DMS79 treated with DMSO at 0.1 percent for 48 hours (cell line): ENCODE results near the gene MORC2.

Experiments
- DNase-seq: peaks from one replicate; lab custom pipeline; 2025; lab: John Stamatoyannopoulos, UW

The MORC2 gene

DNA sequence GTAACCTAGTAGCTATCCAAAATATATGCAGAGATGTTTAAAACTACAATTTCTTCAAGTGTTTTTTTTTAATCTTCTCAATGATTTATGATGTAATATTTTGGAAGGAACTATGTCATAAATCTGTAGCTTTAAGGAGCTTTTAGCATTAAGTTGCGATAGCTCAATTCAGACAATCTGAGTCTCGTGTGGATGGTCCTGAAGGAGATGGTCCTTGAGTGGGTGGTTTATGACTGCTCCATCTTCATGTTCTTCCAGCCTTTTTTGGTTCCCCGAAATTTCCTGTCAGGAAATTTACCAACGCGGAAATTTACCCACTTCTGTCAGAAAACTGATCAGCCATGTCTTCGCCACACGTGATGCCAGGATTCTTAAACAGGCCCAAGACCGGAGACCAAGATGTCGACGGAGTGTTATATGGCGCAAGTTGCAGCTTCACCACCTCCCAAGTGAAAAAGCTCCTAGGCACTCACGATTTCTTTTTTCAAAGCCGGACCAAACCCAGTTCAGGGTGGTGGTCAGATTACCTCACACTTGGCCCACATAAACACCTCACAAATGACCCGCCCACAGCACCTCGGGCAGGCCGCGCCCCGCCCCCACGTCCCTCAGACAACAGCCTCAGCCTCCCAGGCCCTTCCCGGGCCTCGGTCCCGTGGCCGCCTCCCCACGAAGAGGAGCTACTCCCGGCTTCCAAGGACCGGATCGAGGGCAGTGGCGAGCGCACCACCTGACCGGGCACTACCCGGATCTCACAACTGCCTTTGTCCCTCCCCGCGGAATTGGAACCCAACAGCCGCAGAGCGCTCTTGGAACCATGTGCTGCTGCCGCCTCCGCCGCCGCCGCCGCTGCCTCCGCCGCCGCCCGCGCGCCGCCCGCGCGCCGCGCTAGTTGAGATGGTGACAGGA, at the start of gene MORC2:
Gene MORC2, minus strand, starts transcription at position 760 of the 909 bp plus-strand sequence. CDS start 885 bp downstream, outside the sequence.
- DNase-seq: peak; percentile 52

DNA sequence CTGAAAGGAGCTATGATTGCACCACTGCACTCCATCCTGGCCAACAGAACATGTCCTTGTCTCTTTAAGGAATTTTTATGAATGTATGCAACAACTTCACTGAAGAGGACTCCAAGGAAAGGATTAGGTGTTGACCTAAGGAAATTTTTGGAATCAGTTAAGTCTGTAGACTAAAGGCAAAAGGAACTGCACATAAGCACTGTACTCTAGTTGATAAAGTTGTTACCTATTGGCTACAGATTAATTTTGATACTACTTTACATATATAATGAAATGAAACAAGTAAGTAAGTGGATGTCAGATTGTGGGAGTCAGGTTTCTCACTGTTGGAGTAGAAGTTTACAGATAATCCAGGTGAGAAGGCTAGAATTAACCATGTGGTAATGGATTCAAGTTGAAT, 37.0 kb upstream of the MORC2 start:
- DNase-seq: no peak

DNA sequence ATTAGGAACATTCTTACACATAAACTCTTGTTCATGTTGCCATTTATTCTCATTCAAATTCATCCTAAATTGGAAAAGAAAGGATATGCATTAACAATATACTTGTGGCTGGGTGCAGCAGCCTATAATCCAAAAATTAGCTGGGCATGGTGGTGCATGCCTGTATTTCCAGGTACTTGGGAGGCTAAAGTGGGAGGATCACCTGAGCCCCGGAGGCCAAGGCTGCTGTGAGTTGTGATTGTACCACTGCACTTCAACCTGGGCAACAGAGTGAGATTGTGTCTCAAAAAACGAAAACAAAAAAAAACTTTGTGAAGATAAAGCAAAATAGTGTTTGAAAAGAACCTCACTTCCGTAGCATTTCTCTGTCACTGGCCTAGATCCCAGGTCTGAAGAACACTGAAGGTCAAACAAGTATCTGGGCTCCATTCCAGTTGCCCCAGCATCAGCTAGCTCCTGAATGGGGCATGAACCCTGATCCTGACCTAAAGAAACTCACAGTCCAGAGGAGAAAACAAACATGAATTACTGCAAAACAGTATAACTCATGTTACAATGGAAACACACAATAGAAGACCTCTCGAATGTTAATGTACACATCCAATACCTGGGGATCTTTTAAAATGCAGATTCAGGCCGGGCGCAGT, 32.7 kb upstream of the MORC2 start:
- no peak for DNase-seq

DNA sequence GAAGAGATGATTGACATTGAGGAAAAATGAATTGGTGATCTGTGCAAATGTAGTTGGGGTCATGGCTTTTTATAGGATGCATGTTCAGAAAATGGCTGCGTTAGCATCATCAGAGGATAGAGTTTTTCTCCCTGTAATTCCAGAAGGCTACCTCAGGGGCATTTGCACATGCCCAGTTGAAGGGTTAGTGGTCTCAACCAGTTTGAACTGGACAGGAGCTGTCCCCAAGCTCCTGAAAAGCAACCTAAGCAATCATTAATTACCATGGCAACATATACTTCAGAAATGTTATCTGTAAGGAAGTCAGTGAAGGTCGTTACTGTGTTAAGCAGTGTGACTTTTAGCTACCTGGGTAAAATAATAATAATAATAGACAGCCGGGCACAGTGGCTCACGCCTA, 29.8 kb upstream of the MORC2 start:
- no peak for DNase-seq

DNA sequence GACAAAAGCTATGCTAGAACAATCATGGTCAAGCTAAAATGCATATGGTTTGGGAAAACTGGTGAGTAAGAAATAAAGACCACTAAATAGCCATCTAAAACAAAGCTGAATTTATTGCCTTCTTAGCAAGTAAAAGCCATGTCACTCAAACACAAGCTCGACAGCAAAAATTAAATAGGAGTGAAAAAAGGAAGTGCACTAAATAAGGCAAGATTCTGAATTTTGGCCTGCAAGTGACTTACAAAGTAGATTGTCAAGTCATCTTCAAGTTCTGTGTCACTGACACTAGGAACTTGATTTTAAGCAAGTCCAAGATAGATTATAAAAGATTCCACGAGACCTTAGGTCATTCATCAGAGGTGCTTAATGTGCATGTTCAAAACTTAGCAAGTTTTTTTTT, 27.9 kb upstream of the MORC2 start:
- no peak for DNase-seq

DNA sequence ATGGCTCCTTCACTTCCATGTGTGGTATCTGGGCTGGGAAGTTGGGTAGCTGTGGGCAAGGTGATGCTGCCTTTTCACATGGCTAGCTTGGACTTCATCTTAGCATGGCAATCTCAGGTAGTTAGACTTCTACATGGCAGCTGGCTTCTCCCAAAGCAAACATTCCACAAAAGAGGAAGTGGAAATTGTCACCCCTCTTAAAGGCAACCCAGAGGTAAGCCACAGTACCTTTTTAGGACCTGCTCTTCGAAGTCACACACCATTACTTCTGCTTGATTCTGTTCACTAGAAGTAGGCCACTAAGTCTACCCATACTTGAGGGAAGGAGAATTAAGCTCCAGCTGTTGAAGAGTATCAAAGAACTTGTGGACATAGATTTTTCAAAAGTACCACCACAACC, 26.4 kb upstream of the MORC2 start:
- no peak for DNase-seq

DNA sequence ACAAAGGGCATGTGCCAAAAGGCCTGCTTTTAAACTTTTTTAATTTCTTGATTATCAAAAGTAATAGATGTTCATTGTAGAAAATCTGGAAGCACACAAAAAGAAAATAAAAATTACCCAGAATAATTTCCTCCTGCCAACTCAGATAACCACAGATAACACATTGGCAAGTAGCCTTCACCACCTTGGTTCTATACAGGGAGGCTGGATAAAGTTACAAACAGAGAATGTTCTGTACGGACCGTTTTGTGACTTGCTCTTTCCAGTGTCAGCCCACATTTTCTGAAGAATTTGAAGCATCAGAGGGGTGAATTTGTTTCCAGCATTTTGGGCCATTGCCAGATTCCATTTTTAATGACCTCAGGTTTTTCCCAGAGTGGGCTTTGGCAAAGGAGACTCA, 24.0 kb upstream of the MORC2 start:
- DNase-seq: no peak

DNA sequence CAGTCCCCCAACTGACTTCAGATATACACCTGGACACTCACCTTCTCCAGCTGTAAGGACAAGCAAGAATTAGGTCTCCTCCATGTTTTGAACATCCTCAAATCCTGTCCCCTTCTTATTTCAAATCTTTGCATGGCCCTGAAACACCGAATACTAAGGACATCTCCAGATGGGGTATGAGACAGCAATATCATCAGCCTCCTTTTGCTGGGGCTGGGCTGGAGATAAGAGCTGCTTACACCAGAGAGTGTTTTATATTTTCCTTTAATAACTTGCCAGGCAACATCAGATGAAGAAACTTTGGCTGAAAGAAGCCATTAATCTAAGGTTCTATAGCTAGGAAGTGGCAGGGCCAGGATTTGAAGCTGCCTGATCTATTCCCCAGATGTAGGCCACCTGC, 22.1 kb upstream of the MORC2 start:
- no peak for DNase-seq

DNA sequence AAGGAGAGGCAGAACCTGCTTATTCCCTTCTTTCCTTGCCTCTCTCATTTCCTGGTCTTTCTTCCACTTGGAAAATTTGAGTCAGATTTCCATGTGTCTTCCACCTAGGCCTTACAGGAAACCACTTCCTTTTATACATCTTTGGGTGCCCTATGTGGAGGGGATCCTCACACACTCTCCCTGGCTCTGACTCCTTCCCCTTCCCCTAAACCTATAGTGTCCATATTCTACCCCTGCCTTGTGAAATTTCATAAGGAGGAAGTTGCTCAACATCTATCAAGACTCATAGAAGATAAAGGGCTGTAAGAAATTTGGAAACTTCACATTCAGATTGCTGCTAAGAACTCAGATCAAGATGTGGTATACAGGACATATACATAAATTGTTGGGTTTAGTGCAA, 20.9 kb upstream of the MORC2 start:
- no peak for DNase-seq

DNA sequence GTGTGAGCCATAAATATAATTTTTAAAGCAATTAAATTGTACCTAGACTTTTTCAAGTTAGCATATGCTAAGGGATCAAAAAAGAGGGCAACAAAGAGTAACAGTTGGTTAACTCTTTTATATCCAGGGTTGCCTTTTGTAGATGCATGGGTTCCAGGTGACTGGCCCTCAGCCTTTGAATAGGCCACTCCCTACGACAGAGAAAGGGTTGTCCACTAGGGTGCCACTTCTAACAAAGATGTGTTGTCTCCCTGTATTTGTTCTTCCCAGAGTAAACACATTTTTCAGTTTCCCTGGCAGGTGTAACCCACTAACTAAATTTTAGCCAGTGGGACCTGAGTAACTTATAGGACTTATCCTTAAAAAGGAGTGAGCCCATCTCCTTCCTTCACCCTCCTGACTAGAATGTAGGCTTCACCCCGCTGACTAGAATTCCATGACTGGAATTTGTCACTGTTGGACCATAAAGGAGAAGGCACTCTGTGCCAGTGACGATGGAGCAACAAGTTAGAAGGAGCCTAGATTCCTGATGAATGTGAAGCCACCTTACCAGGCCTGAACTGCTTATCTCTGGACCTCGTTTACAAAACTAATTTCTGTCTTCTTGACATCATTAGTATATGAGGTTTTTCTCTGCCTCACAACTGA, 17.1 kb upstream of the MORC2 start:
- no peak for DNase-seq

DNA sequence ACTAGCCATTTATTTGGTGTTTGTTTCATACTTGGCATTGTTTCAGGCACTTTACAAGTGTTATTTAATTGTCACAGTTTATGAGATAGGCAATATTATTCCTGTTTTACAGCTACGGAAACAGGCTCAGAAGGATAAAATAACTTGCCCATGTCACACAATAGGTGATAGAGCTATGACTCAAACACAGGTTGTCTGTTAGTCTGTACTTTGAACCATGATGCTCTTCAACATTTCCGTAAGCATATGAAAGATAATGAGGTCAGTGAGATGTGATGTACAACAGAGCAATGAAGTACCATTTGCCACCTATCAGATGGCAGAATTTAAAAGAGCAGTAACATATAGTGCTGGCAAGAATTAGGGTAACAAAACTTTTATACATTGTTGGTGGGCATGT, 15.7 kb upstream of the MORC2 start:
- DNase-seq: no peak

DNA sequence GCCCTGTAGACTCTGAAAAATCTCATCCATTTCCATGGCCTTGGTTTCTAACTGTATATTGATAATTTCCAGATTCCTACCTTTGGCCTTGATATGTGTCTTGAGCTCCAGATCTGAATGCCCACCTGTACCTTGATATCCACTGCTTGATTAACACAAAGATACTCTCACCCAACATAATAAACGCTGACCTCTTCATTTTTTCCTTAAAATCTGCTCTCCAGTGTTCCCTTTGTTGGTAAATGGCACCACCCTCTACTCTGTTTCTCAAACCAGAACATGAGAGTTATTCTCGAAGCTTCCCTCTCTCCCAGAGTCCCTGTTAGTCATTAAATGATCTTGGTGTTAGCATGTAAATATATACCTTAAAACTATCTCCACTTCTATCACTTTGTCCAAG, 13.9 kb upstream of the MORC2 start:
- DNase-seq: no peak

DNA sequence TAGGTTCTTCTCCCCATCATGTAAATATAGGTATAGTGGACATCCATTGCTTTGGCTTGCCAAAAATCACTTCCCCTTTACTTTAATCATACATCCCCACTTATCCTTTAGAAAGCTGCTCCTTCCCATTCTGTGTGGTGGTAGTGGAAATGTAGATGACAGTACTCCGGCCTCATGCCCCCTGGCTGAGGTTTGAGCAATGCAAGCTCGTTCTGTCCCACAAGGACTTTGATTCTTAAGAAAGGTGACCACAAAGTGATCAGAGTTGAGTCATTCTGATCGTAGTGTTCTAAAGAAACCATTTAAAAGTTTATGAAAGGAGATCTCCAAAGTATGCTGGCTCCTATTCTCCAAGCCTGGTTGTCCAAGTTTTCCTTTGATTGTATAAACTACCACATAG, 11.4 kb upstream of the MORC2 start:
- no peak for DNase-seq

DNA sequence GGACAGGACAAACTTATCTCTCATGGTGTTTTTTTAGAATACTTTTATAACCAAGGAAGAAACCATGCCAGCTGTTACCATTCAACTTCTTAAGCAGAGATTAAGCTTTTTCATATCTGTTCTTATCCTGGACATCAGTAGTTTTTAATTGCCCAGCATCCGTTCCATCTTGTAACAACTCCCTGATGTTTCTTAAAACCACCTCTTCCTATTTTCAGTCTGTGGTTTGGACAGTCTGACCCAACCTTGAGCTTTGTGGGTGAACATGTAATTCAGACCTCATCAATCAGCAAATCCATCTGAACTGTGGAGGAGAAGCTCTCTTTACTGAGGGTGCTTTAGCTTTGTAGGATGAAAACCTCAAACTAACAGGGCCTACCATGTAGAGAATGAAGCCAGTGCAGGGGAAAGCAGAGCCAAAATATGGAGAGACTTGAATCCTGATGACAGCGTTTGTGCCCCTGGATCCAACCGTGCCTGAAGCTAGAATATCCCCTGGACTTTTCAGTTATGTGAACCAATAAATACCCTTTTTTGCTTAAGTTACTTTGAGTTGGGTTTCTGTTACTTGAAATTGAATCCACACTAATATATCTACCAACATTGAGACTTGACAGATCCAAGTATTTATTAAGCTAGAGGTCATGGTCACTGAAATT, 9.9 kb upstream of the MORC2 start:
- no peak for DNase-seq

DNA sequence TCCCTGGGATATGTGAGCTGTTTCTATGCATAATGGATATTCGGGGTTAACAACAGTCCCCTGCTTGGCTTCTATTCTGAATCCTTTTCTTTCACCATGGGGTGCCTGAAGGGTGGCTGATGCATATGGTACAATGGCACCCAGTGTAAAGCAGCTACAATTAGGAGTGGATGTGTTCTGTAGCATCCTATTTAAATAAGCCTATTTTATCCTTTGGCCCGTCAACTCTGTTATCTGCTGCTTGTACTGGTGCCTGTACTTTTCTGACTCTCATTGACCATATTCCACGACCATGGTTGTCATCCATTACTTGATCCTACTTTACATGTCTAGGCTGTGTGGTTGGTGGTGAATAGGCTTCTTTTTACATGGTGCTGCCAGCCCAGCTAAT, 1.8 kb upstream of the MORC2 start:
- DNase-seq: no peak

DNA sequence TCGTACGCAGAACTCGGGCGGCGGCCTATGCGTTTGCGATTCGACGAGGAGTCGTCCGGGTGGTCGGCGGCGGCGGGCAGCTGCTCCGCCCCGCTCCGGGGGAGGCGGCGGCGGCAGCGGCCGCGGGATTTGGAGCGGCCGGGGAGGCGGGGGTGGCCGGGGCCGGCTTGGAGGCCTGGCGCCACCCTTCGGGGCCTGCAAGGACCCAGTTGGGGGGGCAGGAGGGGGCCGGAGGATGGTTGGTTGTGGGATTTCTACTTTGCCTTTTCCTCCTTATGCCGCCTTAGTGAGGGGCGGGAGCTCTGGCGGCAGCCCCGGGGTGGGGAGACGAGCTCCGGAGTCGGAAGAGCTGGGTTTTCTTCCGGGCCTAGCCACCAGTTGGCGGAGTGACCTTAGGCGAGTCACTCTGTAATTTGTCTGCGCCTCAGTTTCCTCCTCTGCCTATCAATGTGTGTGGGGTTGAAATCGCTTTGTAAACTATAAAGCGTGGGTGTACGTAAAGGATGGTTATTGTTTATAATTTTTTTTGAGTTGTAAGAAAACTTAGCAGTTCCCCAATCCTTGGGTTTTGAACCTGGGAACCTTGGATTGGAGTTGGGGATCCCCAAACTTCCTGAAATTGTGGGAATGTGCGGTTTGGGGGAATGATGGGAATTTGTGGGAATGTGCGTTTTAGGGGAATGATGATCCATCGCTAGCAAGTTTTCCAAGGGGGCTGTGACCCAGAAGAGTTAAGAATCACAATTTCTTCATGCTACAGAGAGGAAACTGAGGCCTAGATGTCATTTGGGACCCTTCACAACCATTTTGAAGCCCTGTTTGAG, 1.2 kb upstream of the MORC2 start:
- DNase-seq: no peak

DNA sequence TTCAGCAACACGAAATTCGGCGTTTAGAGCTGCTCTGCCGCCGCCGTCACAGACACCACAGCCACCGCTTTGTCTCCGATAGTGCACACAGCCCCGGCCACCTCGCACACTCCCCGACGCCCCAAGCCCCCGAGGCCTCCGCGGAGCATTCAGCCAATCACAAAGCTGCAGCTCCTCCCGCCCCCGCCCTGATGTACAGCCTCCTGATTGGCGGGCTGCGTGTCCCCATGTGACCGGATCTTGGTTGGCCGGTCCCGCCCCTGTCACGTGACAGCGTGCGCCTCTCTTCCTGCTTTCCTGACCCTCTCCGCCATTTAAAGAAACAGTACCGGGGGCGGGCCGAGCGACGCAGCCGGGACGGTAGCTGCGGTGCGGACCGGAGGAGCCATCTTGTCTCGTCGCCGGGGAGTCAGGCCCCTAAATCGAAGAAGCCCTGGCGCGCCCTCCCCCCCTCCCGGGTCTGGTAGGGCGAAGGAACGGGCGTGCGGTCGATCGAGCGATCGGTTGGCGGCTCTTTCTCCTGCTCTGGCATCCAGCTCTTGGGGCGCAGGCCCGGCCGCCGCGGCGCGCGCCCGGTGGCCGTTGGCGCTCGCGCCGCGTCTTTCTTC, 454 bp upstream of the MORC2 start, which contains the start of gene TUG1:
Gene TUG1, plus strand, starts transcription at position 342 of the 608 bp plus-strand sequence.
- peak; percentile 64 for DNase-seq

DNA sequence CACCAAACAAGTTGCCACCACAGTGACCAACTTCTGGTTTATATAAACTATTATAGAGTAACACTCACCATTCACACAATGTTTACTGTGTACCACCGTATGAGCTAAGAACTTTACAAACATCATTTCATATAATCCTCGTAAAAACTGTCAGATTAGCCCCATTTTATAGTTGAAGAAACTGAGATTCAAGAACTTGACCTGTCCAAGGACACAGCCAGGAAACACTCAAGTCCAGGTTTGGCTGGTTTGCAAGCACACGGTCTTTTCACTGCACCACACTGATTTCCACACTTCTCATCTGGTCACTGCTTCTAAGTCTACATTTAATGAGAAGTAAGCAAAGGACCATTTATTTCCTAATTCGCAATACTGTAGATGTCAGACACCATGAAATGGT, 3.7 kb downstream of the MORC2 start:
- no peak for DNase-seq

DNA sequence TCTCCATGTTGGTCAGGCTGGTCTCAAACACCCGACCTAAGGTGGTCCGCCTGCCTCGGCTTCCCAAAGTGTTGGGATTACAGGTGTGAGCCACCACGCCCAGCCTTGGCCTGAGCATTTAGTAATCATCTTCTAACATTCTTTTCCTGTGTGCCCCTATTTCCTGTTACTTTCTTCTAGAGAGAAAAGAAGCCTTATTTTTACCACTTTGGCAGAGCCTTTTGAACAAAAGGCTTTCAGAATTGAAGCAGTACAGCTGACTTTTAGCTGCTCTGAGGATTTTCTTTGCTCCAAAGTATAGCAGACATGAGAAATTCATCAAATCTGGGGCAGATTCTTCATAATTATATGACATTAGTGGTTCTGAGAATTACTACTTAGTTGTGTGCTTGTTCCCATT, 13.4 kb downstream of the MORC2 start:
- no peak for DNase-seq

DNA sequence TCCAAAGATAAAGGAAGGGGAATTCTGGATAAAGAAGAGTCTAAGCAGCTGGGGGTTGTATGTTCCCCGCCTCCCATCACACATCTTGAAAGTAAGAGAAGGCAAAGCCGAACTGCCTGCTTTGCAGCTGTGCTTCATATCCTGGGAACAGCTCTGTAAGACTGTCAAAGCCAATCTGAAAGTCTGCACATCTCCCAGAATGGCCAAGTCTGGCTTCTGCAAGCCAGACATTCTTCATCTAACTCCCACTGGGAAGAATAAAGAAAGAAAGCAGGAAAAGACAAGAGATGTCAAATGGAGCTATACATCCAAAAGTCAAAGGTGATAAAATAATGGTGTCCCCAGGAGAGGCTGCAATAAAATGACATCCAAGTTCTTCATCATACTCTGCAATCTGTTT, 15.4 kb downstream of the MORC2 start:
- no peak for DNase-seq
